HG02943 (cell line): Measurements from ENCODE around the gene FAM227A.

ENCODE experiments used
- ATAC-seq: cut with Tn5 transposase; IDR thresholded peaks from one replicate; pipeline ENCODE4 v1.9.1; 2021; ENCODE audit warnings: mild to moderate bottlenecking, low read depth, moderate library complexity; ENCODE audit not compliant: unreplicated experiment

The FAM227A gene

GRCh38 chr22:38554281-38554680 lies 101.9 kb downstream of the FAM227A start:
- ATAC-seq, result no peak

GRCh38 chr22:38549101-38549894 lies 106.9 kb downstream of the FAM227A start:
- no peak for ATAC-seq

GRCh38 chr22:38540701-38541100 lies 115.5 kb downstream of the FAM227A start:
- ATAC-seq, result no peak

- ATAC-seq, result no peak
These were observed 124.8 kb downstream of the FAM227A start for GRCh38 chr22:38531251-38531938.
